ENCODE data around the gene SH3PXD2B. TPM values are rescaled to one million over a fixed set of nuclear protein-coding genes. Genes with fewer than 3 reads are reported as not detected.
A peak's percentile ranks its signal among the peaks of the same experiment; 100 is the strongest.

Gene SH3PXD2B
- polyA plus RNA-seq, 1 donor from 2014 or later = not detected

GRCh38 chr5:172452398-172453205 lies 1.7 kb downstream of the SH3PXD2B start:
- no peaks in the 10 kb centered on the region for H3K36me3 Mint-ChIP-seq
- peaks cover 0 to 1% (median 0%) of the 10 kb centered on the region in 3 donors for H3K9me3 Mint-ChIP-seq
- H3K4me3 Mint-ChIP-seq = peak overlapping the region; percentile 11 to 78 (median 64)
- peaks cover 4 to 6% (median 5%) of the 10 kb centered on the region in 3 donors for H3K4me1 Mint-ChIP-seq
- peaks cover 47% of the 10 kb centered on the region for H3K27me3 Mint-ChIP-seq
- no peak overlapping the region for H3K27ac Mint-ChIP-seq

GRCh38 chr5:172451771-172452197 lies 2.5 kb downstream of the SH3PXD2B start:
- no peak overlapping the region for H3K27ac Mint-ChIP-seq
- H3K36me3 Mint-ChIP-seq = no peaks in the 10 kb centered on the region
- H3K9me3 Mint-ChIP-seq = peaks cover 0 to 1% (median 0%) of the 10 kb centered on the region in 3 donors
- peak overlapping the region in 1 of 4 donors; percentile 56 for H3K4me3 Mint-ChIP-seq
- peaks cover 4 to 6% (median 5%) of the 10 kb centered on the region in 3 donors for H3K4me1 Mint-ChIP-seq
- H3K27me3 Mint-ChIP-seq = peaks cover 47% of the 10 kb centered on the region

GRCh38 chr5:172450861-172451695 lies 3.2 kb downstream of the SH3PXD2B start:
- peaks cover 4 to 6% (median 5%) of the 10 kb centered on the region in 3 donors for H3K4me1 Mint-ChIP-seq
- no peak overlapping the region for H3K27ac Mint-ChIP-seq
- peaks cover 0 to 1% (median 0%) of the 10 kb centered on the region in 3 donors for H3K9me3 Mint-ChIP-seq
- H3K4me3 Mint-ChIP-seq = no peak overlapping the region
- H3K36me3 Mint-ChIP-seq = no peaks in the 10 kb centered on the region
- H3K27me3 Mint-ChIP-seq = peaks cover 49% of the 10 kb centered on the region

GRCh38 chr5:172450453-172450852 lies 3.9 kb downstream of the SH3PXD2B start:
- Mint-ChIP-seq H3K4me1 (peaks cover 4 to 6% (median 5%) of the 10 kb centered on the region in 3 donors), H3K27ac (no peak overlapping the region), H3K36me3 (no peaks in the 10 kb centered on the region), H3K9me3 (peaks cover 0 to 1% (median 0%) of the 10 kb centered on the region in 3 donors), H3K27me3 (peaks cover 43% of the 10 kb centered on the region), H3K4me3 (no peak overlapping the region)

- no peak overlapping the region for H3K4me3 Mint-ChIP-seq
- no peaks in the 10 kb centered on the region for H3K9me3 Mint-ChIP-seq
- peaks cover 37% of the 10 kb centered on the region for H3K27me3 Mint-ChIP-seq
- H3K36me3 Mint-ChIP-seq = peaks cover 1% of the 10 kb centered on the region
- peaks cover 0 to 3% (median 0%) of the 10 kb centered on the region in 3 donors for H3K4me1 Mint-ChIP-seq
- no peak overlapping the region for H3K27ac Mint-ChIP-seq
Measured at GRCh38 chr5:172448999-172449398, 5.3 kb downstream of the SH3PXD2B start.

- no peaks in the 10 kb centered on the region for H3K4me1 Mint-ChIP-seq
- H3K27ac Mint-ChIP-seq = no peak overlapping the region
- no peak overlapping the region for H3K4me3 Mint-ChIP-seq
- no peaks in the 10 kb centered on the region for H3K9me3 Mint-ChIP-seq
- peaks cover 30% of the 10 kb centered on the region for H3K27me3 Mint-ChIP-seq
- peaks cover 1% of the 10 kb centered on the region for H3K36me3 Mint-ChIP-seq
Measured at GRCh38 chr5:172447646-172448365, 6.5 kb downstream of the SH3PXD2B start.

GRCh38 chr5:172446336-172447051 lies 7.8 kb downstream of the SH3PXD2B start:
- H3K4me3 Mint-ChIP-seq = no peak overlapping the region
- H3K36me3 Mint-ChIP-seq = peaks cover 1% of the 10 kb centered on the region
- no peaks in the 10 kb centered on the region for H3K4me1 Mint-ChIP-seq
- peaks cover 22% of the 10 kb centered on the region for H3K27me3 Mint-ChIP-seq
- H3K27ac Mint-ChIP-seq = peak overlapping the region in 1 of 3 donors; percentile 73
- H3K9me3 Mint-ChIP-seq = no peaks in the 10 kb centered on the region

- Mint-ChIP-seq H3K27me3 (peaks cover 16% of the 10 kb centered on the region), H3K9me3 (no peaks in the 10 kb centered on the region), H3K36me3 (peaks cover 1% of the 10 kb centered on the region), H3K27ac (peak overlapping the region in 1 of 3 donors; percentile 73), H3K4me3 (no peak overlapping the region), H3K4me1 (no peaks in the 10 kb centered on the region)
Measured at GRCh38 chr5:172445866-172446265, 8.5 kb downstream of the SH3PXD2B start.

GRCh38 chr5:172444626-172445365 lies 9.5 kb downstream of the SH3PXD2B start:
- H3K4me1 Mint-ChIP-seq = no peaks in the 10 kb centered on the region
- no peaks in the 10 kb centered on the region for H3K9me3 Mint-ChIP-seq
- H3K4me3 Mint-ChIP-seq = no peak overlapping the region
- no peak overlapping the region for H3K27ac Mint-ChIP-seq
- H3K36me3 Mint-ChIP-seq = peaks cover 1% of the 10 kb centered on the region
- H3K27me3 Mint-ChIP-seq = peaks cover 14% of the 10 kb centered on the region

GRCh38 chr5:172444110-172444510 lies 10.2 kb downstream of the SH3PXD2B start:
- peaks cover 10% of the 10 kb centered on the region for H3K27me3 Mint-ChIP-seq
- peaks cover 0 to 2% (median 0%) of the 10 kb centered on the region in 3 donors for H3K9me3 Mint-ChIP-seq
- no peak overlapping the region for H3K4me3 Mint-ChIP-seq
- H3K4me1 Mint-ChIP-seq = no peaks in the 10 kb centered on the region
- H3K27ac Mint-ChIP-seq = no peak overlapping the region
- H3K36me3 Mint-ChIP-seq = peaks cover 1% of the 10 kb centered on the region

GRCh38 chr5:172443441-172444109 lies 10.8 kb downstream of the SH3PXD2B start:
- peaks cover 0 to 2% (median 0%) of the 10 kb centered on the region in 3 donors for H3K9me3 Mint-ChIP-seq
- H3K4me3 Mint-ChIP-seq = no peak overlapping the region
- peaks cover 9% of the 10 kb centered on the region for H3K27me3 Mint-ChIP-seq
- H3K36me3 Mint-ChIP-seq = peaks cover 1% of the 10 kb centered on the region
- H3K27ac Mint-ChIP-seq = no peak overlapping the region
- H3K4me1 Mint-ChIP-seq = no peaks in the 10 kb centered on the region

- Mint-ChIP-seq H3K27me3 (peaks cover 9% of the 10 kb centered on the region), H3K4me1 (no peaks in the 10 kb centered on the region), H3K9me3 (peaks cover 0 to 2% (median 0%) of the 10 kb centered on the region in 3 donors), H3K36me3 (peaks cover 1% of the 10 kb centered on the region), H3K4me3 (no peak overlapping the region), H3K27ac (no peak overlapping the region)
Measured at GRCh38 chr5:172442592-172442991, 11.7 kb downstream of the SH3PXD2B start.

GRCh38 chr5:172441262-172441751 lies 13.0 kb downstream of the SH3PXD2B start:
- Mint-ChIP-seq H3K27me3 (peaks cover 8% of the 10 kb centered on the region), H3K36me3 (peaks cover 1% of the 10 kb centered on the region), H3K4me1 (no peaks in the 10 kb centered on the region), H3K27ac (no peak overlapping the region), H3K4me3 (no peak overlapping the region), H3K9me3 (peaks cover 0 to 2% (median 0%) of the 10 kb centered on the region in 3 donors)
